SKM-1 (cell line): Measurements from ENCODE around the gene EIPR1.

Experiments used
- DNase-seq: peaks from one replicate; lab custom pipeline; 2025; ENCODE audit not compliant: unreplicated experiment; lab: John Stamatoyannopoulos, UW

Gene EIPR1

DNA sequence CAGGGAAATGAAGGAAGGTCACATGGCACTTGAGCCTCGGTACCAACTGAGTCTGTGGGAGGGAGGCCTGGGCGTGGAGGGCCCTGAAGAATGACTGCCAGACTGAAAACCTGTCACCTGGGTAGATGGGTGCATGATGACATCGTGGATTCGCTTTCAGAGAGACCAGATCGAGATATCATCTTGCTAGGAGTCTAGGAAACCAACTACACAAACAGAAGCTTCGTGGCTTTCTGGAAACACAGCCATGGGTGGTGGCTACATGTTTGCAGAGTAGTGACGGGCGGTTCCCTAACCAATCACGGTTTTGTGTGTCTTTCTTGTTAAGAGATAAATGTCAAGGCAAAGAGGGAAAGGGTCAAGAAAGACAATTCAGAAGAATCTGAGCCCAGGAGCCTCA, 155.0 kb downstream of the EIPR1 start:
- DNase-seq: no peak

DNA sequence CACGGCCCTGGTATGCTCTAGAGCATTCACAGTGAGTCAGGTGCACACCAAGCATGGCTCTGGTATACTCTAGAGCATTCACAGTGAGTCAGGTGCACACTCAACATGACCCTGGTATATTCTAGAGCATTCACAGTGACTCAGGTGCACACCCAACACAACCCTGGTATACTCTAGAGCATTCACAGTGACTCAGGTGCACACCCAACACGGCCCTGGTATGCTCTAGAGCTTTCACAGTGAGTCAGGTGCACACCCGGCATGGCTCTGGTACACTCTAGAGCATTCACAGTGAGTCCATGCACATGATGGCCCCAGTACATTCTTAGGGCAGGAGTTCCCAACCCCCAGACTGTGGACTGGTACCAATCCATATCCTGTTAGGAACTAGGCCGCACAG, 158.1 kb downstream of the EIPR1 start:
- no peak for DNase-seq

DNA sequence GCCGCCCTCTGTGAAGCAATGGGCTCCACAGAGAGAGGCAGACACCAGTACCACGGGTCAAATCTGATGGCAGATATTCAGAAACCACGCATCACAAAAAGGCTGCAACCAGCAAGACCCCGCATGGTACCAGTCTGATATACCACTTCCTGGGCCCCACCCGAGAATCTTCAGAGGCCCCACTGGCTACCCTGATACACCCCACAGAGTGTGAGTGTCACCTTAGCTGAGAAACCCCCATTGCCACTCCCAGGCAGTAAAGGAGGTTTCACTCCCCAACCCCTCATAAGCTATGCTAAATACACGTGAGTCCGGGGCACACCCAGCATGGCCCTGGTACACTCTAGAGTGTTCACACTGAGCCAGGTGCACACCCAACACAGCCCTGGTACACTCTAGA, 160.0 kb downstream of the EIPR1 start:
- no peak for DNase-seq

DNA sequence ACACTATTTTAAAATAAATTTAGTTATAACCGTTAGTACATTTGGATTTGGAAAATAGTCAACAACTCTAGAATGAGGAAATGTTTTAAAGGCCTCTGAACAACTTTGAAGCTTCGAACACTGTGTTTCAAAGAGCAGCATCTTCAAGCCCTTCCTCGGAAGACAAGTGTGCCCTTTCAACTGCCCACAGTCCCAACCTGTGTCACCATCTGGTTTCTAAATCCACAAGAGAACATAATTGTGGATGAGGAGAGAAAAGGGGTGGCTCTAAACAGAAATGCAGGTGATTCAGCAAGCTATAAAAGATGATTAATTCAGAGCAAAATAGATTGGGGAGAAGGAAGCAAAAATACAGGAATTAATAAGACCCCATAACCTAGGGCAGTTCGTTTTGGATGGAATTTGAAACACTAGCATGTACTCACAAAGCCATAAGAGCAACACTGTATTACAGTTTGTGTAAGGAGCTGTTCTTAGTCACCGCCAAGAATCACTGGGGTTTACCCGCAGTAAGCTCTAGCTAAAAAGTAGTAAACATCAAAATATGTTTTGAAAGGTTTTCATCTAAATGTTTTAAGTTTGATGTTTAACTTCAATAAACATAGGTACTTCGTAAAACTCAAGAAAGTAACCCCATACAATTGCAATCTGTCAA, 160.7 kb downstream of the EIPR1 start:
- DNase-seq: no peak

DNA sequence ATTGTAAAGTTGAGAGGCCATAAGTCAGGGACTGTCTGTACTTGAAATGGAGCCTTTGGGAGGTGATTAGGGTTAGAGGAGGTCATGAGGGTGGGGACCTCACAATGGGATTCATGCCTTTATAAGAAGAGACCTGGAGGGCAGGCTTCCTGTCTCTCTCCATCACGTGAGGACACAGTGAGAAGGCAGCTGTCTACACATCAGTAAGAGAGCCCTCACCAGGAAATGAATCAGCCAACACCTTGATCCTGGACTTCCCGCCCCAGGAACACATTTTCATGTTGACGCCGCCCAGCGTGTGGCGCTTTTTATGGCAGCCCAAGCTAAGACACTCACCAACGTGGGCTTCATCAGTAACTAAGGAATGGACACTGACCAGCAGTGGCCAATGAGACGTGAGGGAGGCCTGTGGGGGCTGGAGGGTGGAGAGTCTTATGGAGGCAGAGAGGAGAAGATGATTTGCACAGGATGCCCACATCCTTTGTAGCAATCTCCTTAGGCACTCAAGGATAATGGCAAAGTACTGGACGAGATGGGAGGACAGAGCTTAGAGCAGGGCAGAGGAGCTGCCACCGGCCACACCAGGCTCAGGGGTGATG, 162.7 kb downstream of the EIPR1 start:
- no peak for DNase-seq

DNA sequence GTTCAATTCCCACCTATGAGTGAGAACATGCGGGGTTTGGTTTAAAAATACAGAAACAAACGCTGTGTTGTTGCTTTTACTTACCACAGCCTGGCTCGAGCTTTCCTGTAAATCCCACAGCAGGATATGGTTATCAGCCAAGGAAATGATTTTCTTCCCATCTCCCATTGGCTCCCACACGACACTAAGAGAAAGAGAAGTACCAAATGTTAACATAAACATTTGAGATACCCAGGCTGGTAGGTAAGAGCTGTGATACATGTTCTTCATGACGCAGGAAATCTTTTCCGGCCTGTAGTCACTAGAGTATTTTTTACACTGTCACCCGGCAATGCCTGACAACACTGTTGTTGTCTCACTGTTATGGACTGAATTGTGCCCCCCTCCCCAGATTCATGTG, 163.6 kb downstream of the EIPR1 start:
- DNase-seq: no peak

DNA sequence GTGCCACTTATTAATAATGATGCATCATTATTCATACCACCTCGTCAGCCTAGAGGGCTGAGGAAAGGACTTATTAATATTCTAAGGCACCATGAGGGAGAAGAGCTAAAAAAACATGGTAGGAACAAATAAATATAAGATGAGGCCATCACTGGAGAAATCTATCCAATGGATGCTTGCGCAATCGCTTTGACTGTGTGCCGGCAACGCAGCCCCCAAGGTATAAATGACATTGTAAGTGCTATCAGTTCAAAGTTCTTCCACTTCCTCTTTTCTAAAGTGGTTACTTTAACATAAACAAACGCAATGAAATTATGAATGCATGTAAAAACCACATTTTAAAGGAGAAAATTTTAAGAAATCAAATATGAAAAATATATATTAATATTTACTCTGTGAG, 164.6 kb downstream of the EIPR1 start:
- no peak for DNase-seq

DNA sequence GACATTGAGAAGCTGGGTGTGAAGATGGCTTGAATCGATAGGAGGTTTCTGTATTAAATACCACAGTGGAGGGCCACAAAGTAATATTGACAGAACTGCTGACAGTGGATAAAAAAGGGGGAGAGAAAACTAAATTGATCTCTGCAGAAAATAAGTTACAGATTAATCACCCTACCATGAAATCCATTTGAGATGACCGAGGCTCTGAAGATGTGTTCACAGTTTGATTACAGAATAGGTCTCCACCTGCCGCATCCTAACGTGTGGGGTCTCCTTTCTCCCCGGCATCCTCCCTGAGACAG, 165.6 kb downstream of the EIPR1 start:
- DNase-seq: no peak

DNA sequence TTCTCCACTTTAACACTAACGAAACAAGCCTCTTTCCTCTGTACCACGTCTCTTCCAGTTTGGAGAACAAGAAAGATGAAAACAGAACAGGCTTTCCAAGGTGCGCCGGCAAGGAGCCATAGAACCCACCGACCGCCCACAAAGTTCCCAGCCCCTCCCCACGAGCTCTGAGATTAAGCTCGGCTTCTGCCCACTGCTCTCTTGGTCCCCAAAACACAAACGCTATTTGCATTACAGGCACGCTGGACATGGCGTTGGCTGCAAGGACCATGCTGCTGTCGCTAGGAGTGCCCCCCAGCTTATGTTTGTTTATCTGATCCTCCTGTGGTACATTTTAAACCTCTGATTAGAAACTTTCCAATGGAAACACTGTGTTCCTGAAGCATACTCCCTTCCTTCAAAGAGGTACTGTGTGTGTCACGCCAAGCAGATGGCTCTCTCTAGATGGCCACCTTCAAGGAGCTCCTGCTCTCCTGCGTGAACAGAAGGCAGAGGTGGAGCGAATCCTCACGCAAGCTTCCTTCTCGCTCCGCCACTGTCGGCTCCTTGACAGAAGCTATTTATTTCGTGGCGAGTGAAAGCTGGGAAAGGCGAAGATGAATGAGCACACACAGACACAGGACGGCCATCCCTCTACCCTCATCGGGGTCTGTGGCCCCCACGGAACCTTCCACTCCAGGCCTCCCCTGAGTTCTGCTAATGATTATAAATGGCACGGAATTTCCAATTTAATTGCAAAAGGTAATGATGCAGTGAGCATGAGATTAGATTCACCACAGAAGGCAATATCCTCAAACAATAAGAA, 166.2 kb downstream of the EIPR1 start:
- no peak for DNase-seq

DNA sequence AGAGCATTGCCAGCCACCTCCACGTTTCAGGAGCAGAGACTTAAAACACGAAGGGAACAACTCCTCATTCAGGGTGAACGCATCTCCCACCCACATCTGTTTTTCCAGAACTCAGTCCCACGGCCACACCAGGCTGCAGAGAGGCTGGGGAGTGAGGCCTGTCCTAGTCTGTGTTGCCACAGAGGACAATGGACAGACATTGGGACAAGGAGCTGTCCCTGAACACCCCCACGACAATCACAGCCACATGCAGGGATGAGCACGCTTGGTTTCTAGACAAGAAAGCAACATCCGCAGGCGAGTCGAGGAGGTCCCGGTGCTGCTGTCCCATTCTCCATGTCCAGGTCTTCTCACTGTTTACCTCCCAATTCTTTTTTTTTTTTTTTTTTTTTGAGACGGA, 167.4 kb downstream of the EIPR1 start:
- DNase-seq: no peak

DNA sequence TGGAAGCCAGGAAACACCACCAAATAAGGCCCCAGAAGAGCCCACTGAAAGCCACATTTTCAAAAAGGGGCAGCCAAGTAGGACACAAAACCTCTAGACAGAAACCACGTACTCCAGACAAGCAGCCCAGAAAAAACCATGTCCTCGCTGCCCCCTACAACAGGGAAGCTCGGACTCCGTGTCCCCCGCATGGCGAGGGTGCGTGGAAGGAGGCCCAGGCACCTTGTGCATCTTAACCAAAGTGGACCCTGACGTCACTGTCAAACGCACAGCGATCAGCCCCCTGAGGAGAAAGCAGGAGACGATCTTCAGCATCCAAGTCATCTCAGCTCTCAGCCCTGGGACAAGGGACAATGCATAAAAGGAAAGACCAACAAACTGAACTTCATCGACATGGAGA, 168.4 kb downstream of the EIPR1 start:
- DNase-seq: no peak

DNA sequence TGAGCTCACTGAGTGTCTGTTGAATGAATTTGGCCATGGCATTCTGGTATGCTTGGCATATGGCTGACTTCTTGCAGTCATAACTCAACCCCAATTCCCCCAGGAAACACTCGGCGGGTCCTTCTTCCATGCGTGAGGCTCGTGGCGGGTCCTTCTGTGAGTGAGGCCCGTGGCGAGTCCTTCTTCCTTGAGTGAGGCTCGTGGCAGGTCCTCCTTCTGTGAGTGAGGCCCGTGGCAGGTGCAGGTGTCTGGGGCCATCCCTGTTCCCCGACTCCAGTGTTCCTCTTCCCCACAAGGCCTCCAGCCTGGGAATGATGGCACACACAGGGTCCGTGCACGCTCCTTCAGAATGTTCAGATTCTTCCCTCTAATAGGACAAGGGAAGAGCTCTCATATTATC, 169.0 kb downstream of the EIPR1 start:
- DNase-seq: no peak

DNA sequence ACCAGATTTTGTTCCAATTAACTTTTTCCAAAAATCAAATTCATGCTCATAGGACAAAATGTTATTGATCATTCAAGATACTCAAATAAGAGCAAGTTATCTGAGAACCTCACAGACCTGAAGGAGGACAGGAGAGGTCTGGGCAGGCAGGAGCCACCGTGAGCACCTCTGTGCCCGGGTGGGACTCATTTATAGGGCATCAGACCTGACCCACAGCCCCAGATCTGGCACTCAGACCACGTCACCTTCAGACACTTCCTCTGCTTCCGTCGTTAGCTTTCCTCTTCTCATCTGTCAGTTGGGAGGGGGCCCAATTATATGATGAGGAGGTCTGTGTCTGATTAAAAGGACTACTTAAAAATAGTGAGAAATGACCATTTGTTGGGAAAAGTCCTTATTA, 169.4 kb downstream of the EIPR1 start:
- no peak for DNase-seq

DNA sequence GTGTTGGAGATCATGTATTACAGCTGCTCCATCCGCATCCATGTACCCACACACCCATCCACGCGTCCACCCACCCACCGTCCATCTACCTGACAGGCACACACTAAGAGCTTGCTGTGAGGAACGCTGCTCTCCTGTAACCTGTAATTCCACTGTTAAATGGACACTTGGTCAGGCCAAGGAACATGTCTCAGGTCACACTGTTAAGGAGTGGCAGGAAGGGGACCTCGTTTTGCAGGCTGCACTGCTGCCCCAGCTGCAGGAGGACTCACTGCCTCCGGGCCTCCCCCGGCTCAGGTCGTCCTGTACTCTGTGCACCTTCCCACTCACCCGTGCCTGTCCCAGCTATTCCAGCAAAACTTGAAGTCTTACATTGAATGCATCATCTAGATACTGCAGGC, 170.5 kb downstream of the EIPR1 start:
- no peak for DNase-seq

DNA sequence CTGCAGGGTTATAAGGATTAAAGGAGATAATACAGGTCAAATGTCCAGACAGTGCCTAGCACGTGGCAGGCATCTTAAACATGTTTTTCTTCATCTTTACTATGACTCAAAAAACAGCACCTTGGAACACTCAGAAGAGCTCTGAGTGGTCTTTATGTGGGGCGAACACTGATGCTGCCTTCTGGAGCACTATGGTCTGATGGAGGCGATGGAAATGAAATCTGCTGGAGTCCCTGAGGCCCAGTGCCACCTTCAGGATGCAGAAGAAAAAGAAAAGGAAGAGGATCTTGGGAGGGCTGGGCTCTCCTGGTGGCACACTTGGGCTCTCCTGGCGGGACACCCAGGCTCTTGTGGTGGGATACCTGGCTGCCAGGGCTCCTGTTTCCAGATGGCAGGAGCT, 171.8 kb downstream of the EIPR1 start:
- DNase-seq: no peak

DNA sequence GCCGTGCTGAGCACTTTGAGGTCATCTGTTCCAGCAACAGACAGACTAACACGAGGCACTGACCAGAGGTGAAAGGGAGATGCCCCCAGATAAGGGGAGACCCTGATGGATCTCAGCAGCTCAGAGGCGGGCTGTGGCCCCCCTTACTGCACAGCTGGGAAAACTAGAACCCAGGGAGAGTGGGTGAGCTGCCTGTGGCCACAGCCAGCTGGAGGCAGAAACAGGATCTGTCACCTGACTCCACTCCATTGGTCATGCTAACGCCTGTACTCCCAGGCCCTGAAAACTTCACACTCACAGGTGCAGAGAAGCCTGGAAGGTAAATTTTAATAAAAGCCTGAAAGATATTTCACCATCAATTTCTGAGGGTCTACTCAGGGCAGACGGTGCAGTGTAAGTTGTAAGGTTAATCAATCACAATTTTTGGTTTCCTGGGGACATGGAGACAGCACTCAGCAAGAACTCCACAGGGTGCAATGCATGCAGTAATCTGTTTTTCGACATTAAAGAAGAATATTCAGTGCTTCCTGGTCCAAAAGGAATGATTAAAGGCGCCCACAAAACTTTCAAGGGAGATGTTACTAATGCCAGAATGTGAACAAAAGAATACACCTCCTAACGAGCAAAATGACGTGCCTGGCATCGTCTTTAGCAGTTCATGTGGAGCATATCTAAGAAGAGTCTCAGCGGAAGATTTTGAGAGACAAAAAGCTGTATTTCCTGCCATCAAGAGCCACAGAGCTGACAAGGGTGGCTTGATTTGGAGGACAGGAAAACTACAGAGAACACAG, 173.4 kb downstream of the EIPR1 start:
- DNase-seq: no peak

DNA sequence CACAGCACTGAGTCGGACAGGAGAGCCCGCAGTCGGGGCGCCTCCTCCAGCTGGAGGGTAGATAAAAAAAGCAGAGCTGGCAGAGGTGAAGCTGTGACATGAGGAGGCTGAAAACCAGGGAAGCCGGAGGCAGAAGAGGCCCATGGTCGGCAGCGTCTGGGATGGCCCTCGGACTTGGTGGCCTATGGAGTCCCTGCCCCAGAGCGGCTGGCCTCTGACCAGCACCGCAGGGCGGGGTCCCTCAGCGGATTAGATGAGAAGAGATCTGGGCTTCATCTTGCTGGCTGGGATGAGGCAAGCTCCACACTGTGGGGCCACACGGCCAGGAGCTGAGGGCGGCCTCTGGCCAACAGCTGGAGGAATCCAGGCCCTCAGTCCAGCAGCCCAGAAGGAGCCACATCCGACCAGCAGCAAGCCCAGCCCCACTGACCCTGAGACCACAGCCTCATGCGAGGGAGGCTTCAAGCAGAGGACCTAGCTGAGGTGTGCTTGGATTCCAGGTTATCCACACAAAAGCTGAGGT, 174.1 kb downstream of the EIPR1 start:
- no peak for DNase-seq

DNA sequence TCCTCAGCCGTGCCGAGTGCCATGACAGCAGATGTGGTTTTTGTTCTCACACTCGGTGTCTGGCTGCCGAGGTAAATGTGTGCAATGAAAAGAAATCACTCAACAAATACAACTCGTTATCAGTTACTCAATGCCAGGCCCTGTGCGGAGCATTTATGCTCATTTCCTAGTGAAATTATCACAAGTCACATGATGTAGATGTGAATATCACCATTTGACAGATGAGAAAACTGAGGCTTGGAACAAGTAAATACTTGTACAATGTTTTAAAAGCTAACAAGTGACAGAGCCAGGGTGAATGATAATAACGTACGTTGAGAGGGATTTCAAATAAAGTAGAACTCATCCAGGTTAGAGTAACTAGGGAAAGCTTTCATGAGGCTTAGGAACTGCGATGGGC, 174.7 kb downstream of the EIPR1 start:
- no peak for DNase-seq

DNA sequence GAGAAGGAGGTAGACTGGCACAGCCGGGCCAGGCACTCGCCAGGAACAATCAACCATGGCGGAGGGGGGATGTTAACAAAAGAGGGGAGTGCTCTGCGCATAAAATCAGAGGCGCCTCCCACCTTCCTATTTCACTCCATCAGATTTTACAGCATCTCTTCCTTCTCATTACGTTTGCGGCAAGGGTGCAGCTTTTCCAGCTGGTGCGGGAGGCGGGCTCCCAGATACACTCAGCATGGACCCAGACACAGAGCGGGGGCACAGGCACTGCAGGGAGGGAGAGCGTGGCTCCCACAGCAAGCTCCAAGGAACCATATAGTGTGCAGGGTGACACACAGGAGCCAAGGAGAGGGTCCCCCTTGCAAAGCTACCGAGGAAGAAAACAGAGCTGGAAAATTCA, 176.3 kb downstream of the EIPR1 start:
- no peak for DNase-seq

DNA sequence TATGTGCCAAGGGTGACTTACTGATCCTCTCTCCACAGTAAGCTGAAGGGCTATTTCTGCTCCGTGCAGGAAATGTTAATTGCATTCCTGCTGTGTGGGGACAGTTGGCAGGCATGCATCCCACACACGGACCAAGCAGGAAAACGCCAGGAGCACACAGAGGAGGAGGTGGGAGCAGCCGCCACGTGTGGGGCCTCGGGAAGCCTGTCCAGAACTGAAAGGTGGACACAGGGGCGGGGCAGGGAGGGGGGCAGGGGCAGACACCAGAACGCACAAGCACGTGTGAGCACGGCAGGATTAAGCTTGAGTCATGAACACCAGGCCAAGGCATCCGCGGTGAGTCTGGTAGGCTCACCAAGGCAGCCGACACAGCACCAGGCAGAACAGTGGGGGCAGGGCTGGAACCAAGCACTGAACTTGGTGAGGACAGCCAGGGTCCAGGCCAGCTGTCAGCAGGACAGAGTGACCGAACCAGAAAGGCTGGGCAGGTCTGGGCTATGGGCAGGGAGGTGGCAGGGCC, 177.1 kb downstream of the EIPR1 start:
- no peak for DNase-seq

DNA sequence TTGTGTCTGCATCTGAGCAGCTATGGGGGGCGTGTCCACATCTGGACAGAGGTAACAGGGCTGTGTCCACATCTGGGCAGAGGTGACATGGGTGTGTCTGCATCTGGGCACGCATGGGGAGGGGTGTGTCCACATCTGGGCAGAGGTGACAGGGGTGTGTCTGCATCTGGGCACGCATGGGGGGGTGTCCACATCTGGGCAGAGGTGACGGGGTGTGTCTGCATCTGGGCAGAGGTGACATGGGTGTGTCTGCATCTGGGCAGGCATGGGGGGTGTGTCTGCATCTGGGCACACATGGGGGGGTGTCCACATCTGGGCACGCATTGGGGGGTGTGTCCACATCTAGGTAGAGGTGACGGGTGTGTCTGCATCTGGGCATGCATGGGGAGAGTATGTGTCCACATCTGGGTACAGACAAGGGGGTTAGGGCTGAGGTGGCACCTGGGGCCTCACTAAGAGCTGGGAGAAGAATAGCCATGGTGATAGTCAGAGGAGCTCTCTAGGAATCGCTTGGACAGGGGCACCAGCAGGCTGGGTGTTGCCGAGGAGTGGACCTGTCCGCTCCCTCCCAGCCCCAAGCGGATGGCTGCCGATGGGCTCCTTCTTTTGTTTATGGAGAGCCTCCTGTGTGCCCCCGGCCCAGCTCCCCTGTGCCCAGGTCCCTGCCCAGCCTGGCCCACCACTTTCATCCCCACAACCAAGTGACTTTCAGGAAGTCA, 177.8 kb downstream of the EIPR1 start:
- no peak for DNase-seq
